Upper lobe of left lung (tissue), 6 donors: ENCODE measurements around the gene C6orf15. TPM values are rescaled to one million over a fixed set of nuclear protein-coding genes. Genes with fewer than 3 reads are reported as not detected.
A peak's percentile ranks its signal among the peaks of the same experiment; 100 is the strongest.

Experiments used
- ATAC-seq, 2 donors: fragments of 200-7000 bp; cut with Tn5 transposase; one replicate each; pipeline ENCODE4 v1.9.1; 2022; ENCODE audit warnings: mild to moderate bottlenecking in 2 of 2, moderate library complexity in 2 of 2; ENCODE audit not compliant: low FRiP score in 2 of 2
- DNase-seq, 2 donors: peaks; one replicate each; pipeline ENCODE4 v3.0.0-alpha.2; 2019 to 2020
- H3K27ac ChIP-seq, 4 donors: fragments of 200-600 bp; sonication (generic); one replicate each; pipeline ENCODE4 v1.5.1; 2016 to 2019
- H3K27me3 ChIP-seq, 4 donors: fragments of 200-600 bp; sonication (generic); one replicate each; pipeline ENCODE4 v1.5.1; 2017 to 2019
- H3K36me3 ChIP-seq, 4 donors: fragments of 200-600 bp; sonication (generic); one replicate each; pipeline ENCODE4 v1.5.1; 2016 to 2019
- H3K4me1 ChIP-seq, 4 donors: fragments of 200-600 bp; sonication (generic); one replicate each; pipeline ENCODE4 v1.5.1; 2018 to 2019
- H3K4me3 ChIP-seq, 4 donors: fragments of 200-600 bp; sonication (generic); one replicate each; pipeline ENCODE4 v1.5.1; 2017 to 2019; ENCODE audit warnings: mild to moderate bottlenecking in 2 of 4, moderate library complexity in 1 of 4
- H3K9me3 ChIP-seq, 4 donors: fragments of 200-600 bp; sonication (generic); one replicate each; pipeline ENCODE4 v1.5.1; 2018 to 2019
- CTCF ChIP-seq, 6 experiments: fragments of 450-650 bp in 4 of 6; fragments of 200-600 bp in 2 of 6; sonication (generic) in 2 of 6; IDR thresholded peaks; one replicate each; pipeline ENCODE4 v1.5.1; 2016 to 2019; ENCODE audit warnings: antibody characterized with exemption in 6 of 6
- EP300 ChIP-seq, 4 donors: sonication (generic); formaldehyde crosslinking; IDR thresholded peaks; one replicate each; pipeline ENCODE4 v1.5.1; 2017; ENCODE audit warnings: antibody characterized with exemption in 4 of 4, control low read depth in 2 of 4
- POLR2A ChIP-seq, 4 donors: fragments of 450-650 bp; IDR thresholded peaks; one replicate each; pipeline ENCODE4 v1.5.1; 2016 to 2017; ENCODE audit warnings: antibody characterized with exemption in 4 of 4, mild to moderate bottlenecking in 2 of 4
- POLR2AphosphoS5 ChIP-seq, 2 donors: sonication (generic); formaldehyde crosslinking; IDR thresholded peaks; one replicate each; pipeline ENCODE4 v1.5.1; 2017; ENCODE audit warnings: antibody characterized with exemption in 2 of 2
- WGBS, 2 donors: methylation state at CpG; one replicate each; pipeline ENCODE4 v1.1.5; 2017 to 2018; 5-methylcytosine and 5-hydroxymethylcytosine counted together
- total RNA-seq, 6 donors: library from RNA; depleted of rRNA in 4 of 6; stranded (reverse); fragments of >200 nt in 4 of 6; gene quantifications; one replicate each; pipeline versions ENCODE4 v1.1.0 to v1.2.1, GENCODE V29; 2016 to 2021
- donor health status: DM: no; HTN: no; CAD: no; lungs with moderate emphysema.
- donor health status: DM: no; HTN: yes; CAD: no; lungs with severe emphysema.

The C6orf15 gene
- total RNA-seq, 6 donors from 2014 or later: not detected

DNA sequence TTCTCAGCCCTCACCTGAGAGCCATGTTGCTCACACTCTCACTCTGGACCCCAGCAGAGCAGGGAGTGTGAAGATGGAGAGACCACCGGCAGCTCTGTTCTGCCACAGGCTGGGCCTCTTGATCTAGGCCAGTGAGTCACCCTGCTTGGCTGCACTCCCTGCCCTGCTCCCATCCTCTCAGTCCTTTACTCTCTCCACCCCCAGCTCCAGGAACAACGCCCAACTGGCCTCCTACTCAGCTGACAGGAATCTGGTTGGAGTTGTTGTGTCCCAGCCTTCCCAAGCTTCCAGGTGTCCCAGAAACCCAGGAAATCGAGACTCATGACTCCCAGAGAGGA lies 2.1 kb upstream of the C6orf15 start, which contains the start of gene PSORS1C1:
Gene PSORS1C1 (plus strand): TSS at position 260 of the 338 bp plus-strand sequence. CDS start 14,833 bp downstream, outside the sequence.
- no peaks in the 10 kb centered on the region for H3K27me3 ChIP-seq
- H3K36me3 ChIP-seq: no peaks in the 10 kb centered on the region
- no peaks in the 10 kb centered on the region for H3K9me3 ChIP-seq
- H3K4me3 ChIP-seq: peak within 1 kb of the TSS in 3 of 4 donors; percentile 14 to 34 (median 26)
- 13 to 31% methylated on average over 3 of the region's 3 CpGs for WGBS, 2 donors
- peak in 1 of 2 donors; percentile 87 for DNase-seq
- peak within 1 kb of the TSS; percentile 69 to 78 (median 73) for H3K27ac ChIP-seq
- no peak for TF ChIP-seq CTCF (IDR thresholded peaks at IDR 0.05)
- TF ChIP-seq POLR2AphosphoS5 (IDR thresholded peaks at IDR 0.05): peak; percentile 41 to 61
- H3K4me1 ChIP-seq: peaks cover 7 to 26% (median 14%) of the 10 kb centered on the region in 4 donors
- ATAC-seq: peak; percentile 89 to 95

GRCh38 chr6:31113861-31114540 lies 1.6 kb upstream of the C6orf15 start:
- no peak overlapping the region for H3K4me3 ChIP-seq
- TF ChIP-seq EP300 (IDR thresholded peaks at IDR 0.05): no peak
- TF ChIP-seq POLR2A (IDR thresholded peaks at IDR 0.05): no peak
- no peak for TF ChIP-seq CTCF (IDR thresholded peaks at IDR 0.05)
- TF ChIP-seq POLR2AphosphoS5 (IDR thresholded peaks at IDR 0.05): no peak
- H3K27ac ChIP-seq: peak overlapping the region; percentile 69 to 78 (median 73)
- no peaks in the 10 kb centered on the region for H3K27me3 ChIP-seq
- peak in 1 of 2 donors; percentile 21 for ATAC-seq
- H3K36me3 ChIP-seq: no peaks in the 10 kb centered on the region
- no peak for DNase-seq
- H3K9me3 ChIP-seq: no peaks in the 10 kb centered on the region
- peaks cover 7 to 26% (median 14%) of the 10 kb centered on the region in 4 donors for H3K4me1 ChIP-seq
- WGBS, 2 donors: 67 to 77% methylated on average over 7 of the region's 7 CpGs

DNA sequence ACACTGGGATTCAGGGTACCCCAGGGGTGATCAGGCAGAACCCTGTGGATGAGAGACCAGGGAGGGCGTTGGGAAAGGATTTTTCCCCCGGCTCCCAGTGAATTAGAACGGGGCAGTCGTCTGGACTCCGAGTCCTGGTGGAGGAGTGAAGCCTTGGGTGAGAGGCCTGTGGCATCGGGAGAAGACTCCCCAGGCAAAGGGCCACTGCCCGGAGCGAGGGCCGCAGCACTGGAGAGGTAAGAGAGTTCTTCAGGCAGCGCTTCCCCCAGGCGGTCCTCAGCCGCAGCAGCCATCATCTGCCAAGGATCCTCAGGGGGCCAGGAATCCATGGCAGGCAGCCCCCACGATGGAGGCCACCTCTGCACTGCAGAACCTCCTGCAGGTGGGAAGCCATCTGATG lies 663 bp downstream of the C6orf15 start:
- H3K36me3 ChIP-seq: no peaks in the 10 kb centered on the region
- no peaks in the 10 kb centered on the region for H3K27me3 ChIP-seq
- no peak overlapping the region for H3K27ac ChIP-seq
- TF ChIP-seq POLR2AphosphoS5 (IDR thresholded peaks at IDR 0.05): no peak
- TF ChIP-seq POLR2A (IDR thresholded peaks at IDR 0.05): no peak
- TF ChIP-seq EP300 (IDR thresholded peaks at IDR 0.05): no peak
- TF ChIP-seq CTCF (IDR thresholded peaks at IDR 0.05): no peak
- peaks cover 7 to 26% (median 14%) of the 10 kb centered on the region in 4 donors for H3K4me1 ChIP-seq
- H3K4me3 ChIP-seq: no peak overlapping the region
- 90 to 93% methylated on average over 8 to 13 of the region's 13 CpGs for WGBS, 2 donors
- DNase-seq (peak in 1 of 2 donors; percentile 77), ATAC-seq (no peak)
- no peaks in the 10 kb centered on the region for H3K9me3 ChIP-seq

DNA sequence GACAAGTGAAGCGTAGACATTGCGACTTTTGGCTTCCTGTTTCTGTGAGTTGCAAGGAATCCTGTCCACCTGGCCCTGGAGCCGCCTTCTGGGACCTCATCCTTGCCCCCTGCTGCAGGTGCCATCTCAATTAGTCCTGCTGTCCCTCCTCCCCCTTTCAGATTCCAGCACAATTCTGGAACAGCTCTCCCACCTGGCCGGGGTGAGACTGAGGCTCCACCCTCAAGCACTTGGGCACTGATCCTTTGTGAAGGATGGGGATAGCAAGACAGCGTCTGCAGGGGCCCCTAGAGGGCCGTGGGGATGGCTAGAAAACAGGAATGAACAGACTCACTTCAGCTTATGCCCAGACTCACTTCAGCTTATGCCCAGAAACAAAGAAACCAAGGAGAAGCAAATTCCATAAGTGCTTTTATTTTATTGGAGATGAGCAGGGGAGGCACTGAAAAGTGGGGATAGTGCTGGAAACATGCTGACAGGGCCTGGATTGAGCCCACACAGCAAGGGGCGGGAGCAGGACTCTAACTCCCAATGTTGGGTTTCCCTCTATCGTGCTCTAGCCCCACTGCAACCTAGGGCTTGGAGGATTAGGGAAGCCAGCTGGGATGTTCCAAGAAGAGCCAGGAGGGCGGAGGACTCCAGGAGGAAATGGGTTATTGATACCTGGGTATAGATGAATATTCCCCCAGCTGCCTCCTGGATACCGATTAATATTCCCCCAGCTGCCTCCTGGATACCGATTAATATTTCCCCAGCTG lies 1.4 kb downstream of the C6orf15 start:
- Histone ChIP-seq H3K27ac (no peak overlapping the region), H3K4me1 (peaks cover 7 to 23% (median 14%) of the 10 kb centered on the region in 4 donors), H3K9me3 (no peaks in the 10 kb centered on the region), H3K27me3 (no peaks in the 10 kb centered on the region), H3K4me3 (no peak overlapping the region), H3K36me3 (no peaks in the 10 kb centered on the region)
- WGBS, 2 donors: 76 to 77% methylated on average over 10 to 11 of the region's 11 CpGs
- ATAC-seq (no peak), DNase-seq (no peak)
- TF ChIP-seq CTCF (IDR thresholded peaks at IDR 0.05) (no peak), POLR2AphosphoS5 (IDR thresholded peaks at IDR 0.05) (no peak), POLR2A (IDR thresholded peaks at IDR 0.05) (no peak), EP300 (IDR thresholded peaks at IDR 0.05) (no peak)
